ENCODE measurements around the gene PLEKHG4. TPM values are rescaled to one million over a fixed set of nuclear protein-coding genes. Genes with fewer than 3 reads are reported as not detected.

The PLEKHG4 gene
- total and polyA plus RNA-seq, 9 of the 15 experiments (the other 6 are each of a cell fraction or from before 2014, with no cell fraction given) = 3.7 to 36.8 (median 17.9) TPM

GRCh38 chr16:67301080-67301782 is 21.9 kb downstream of the PLEKHG4 start:
- Histone ChIP-seq H3K4me2 (ENCODE audit: insufficient read depth, low read length) (no peak overlapping the region), H3K4me3 (no peak overlapping the region), H3K79me2 (ENCODE audit: control insufficient read depth, insufficient read depth, low read length) (no peaks in the 10 kb centered on the region), H3K27me3 (ENCODE audit: control insufficient read depth in 2 of 2, insufficient read depth in 2 of 2, low read length in 2 of 2) (peaks cover 14 to 15% of the 10 kb centered on the region in 2 experiments; a peak in 4 of 5 replicates), H3K27ac (ENCODE audit: extremely low read depth, low read depth, low read length) (no peak overlapping the region), H3K4me1 (replicated peaks in 1 of 2; ENCODE audit: control insufficient read depth in 2 of 2, insufficient read depth in 2 of 2, low read length in 2 of 2) (peaks cover 0 to 10% of the 10 kb centered on the region in 2 experiments; a peak in 1 of 5 replicates), H3K36me3 (ENCODE audit: control insufficient read depth, insufficient read depth, low read length) (no peaks in the 10 kb centered on the region), H4K20me1 (replicated peaks; ENCODE audit: control insufficient read depth, insufficient read depth, low read length) (no peaks in the 10 kb centered on the region), H3K9me3 (replicated peaks; ENCODE audit: control insufficient read depth, insufficient read depth, low read depth, low read length) (no peaks in the 10 kb centered on the region), H2AFZ (ENCODE audit: low read depth, low read length) (no peak overlapping the region), H3K9ac (ENCODE audit: insufficient read depth in 1 of 2, low read depth in 2 of 2, low read length in 2 of 2) (no peak overlapping the region), H3K9me1 (ENCODE audit: control insufficient read depth, insufficient read depth, low read length) (no peaks in the 10 kb centered on the region)
- ATAC-seq (no peak), FAIRE-seq (no peak), DNase-seq (ENCODE audit: extremely low read depth in 1 of 4, low spot score in 3 of 4) (no peak)
- CTCF ChIA-PET (ENCODE audit: low intra/inter-chr PET ratio) = no interaction called here
- BruUV-seq (replicated peaks) = no TSS peak
- POLR2A ChIA-PET = no interaction called here
- intact Hi-C loops (cut with micrococcal nuclease) (no loop called here), in situ Hi-C loops (cut with MboI) (no loop called here)
- WGBS (ENCODE audit: insufficient coverage, low coverage, missing lambda C conversion rate) = 17% methylated on average over 9 of the region's 11 CpGs
- TF ChIP-seq, protein P1, sequence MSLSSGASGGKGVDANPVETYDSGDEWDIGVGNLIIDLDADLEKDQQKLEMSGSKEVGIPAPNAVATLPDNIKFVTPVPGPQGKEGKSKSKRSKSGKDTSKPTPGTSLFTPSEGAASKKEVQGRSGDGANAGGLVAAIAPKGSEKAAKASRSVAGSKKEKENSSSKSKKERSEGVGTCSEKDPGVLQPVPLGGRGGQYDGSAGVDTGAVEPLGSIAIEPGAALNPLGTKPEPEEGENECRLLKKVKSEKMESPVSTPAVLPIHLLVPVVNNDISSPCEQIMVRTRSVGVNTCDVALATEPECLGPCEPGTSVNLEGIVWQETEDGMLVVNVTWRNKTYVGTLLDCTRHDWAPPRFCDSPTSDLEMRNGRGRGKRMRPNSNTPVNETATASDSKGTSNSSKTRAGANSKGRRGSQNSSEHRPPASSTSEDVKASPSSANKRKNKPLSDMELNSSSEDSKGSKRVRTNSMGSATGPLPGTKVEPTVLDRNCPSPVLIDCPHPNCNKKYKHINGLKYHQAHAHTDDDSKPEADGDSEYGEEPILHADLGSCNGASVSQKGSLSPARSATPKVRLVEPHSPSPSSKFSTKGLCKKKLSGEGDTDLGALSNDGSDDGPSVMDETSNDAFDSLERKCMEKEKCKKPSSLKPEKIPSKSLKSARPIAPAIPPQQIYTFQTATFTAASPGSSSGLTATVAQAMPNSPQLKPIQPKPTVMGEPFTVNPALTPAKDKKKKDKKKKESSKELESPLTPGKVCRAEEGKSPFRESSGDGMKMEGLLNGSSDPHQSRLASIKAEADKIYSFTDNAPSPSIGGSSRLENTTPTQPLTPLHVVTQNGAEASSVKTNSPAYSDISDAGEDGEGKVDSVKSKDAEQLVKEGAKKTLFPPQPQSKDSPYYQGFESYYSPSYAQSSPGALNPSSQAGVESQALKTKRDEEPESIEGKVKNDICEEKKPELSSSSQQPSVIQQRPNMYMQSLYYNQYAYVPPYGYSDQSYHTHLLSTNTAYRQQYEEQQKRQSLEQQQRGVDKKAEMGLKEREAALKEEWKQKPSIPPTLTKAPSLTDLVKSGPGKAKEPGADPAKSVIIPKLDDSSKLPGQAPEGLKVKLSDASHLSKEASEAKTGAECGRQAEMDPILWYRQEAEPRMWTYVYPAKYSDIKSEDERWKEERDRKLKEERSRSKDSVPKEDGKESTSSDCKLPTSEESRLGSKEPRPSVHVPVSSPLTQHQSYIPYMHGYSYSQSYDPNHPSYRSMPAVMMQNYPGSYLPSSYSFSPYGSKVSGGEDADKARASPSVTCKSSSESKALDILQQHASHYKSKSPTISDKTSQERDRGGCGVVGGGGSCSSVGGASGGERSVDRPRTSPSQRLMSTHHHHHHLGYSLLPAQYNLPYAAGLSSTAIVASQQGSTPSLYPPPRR (CRISPR knock-in tag; IDR thresholded peaks at IDR 0.05; ENCODE audit: borderline replicate concordance) = no peak
- TF ChIP-seq ZBTB17 (CRISPR knock-in tag; IDR thresholded peaks at IDR 0.05) = no peak
- no peak for TF ChIP-seq MXI1 (IDR thresholded peaks at IDR 0.05; ENCODE audit: low read depth, low read length)
- TF ChIP-seq ZNF140 (CRISPR knock-in tag; IDR thresholded peaks at IDR 0.05) = no peak
- TF ChIP-seq BRF1 (IDR thresholded peaks at IDR 0.05; ENCODE audit: borderline replicate concordance, extremely low read depth, insufficient read length) = no peak
- TF ChIP-seq PCBP2 (IDR thresholded peaks at IDR 0.05; ENCODE audit: low read depth, low read length, poor library complexity, severe bottlenecking) = no peak
- no peak for TF ChIP-seq PURB (CRISPR knock-in tag; IDR thresholded peaks at IDR 0.05; ENCODE audit: low read depth)
- TF ChIP-seq ZBTB2 (IDR thresholded peaks at IDR 0.05) = no peak
- TF ChIP-seq CAMTA2 (CRISPR knock-in tag; conservative IDR thresholded peaks at IDR 0.05) = no peak
- no peak for TF ChIP-seq MNT (conservative IDR thresholded peaks at IDR 0.05)
- no peak for TF ChIP-seq ZNF589 (CRISPR knock-in tag; IDR thresholded peaks at IDR 0.05; ENCODE audit: low read depth)
- TF ChIP-seq, protein P2, sequence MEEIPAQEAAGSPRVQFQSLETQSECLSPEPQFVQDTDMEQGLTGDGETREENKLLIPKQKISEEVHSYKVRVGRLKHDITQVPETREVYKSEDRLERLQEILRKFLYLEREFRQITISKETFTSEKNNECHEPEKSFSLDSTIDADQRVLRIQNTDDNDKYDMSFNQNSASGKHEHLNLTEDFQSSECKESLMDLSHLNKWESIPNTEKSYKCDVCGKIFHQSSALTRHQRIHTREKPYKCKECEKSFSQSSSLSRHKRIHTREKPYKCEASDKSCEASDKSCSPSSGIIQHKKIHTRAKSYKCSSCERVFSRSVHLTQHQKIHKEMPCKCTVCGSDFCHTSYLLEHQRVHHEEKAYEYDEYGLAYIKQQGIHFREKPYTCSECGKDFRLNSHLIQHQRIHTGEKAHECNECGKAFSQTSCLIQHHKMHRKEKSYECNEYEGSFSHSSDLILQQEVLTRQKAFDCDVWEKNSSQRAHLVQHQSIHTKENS (CRISPR knock-in tag; IDR thresholded peaks at IDR 0.05) = no peak
